RWPE2 (cell line): ENCODE data around the gene ADCY2.

Source experiments
- ATAC-seq: fragments of 200-7000 bp; cut with Tn5 transposase; 3 replicates; pipeline ENCODE4 v1.9.1; 2021; ENCODE audit warnings: low read depth
- DNase-seq: peaks from one replicate; pipeline ENCODE4 v3.0.0-alpha.2; 2020; ENCODE audit warnings: low spot score
- H3K27ac ChIP-seq: fragments of 450-650 bp; 2 replicates; pipeline ENCODE4 v1.5.1; 2017; ENCODE audit warnings: mild to moderate bottlenecking; ENCODE audit not compliant: poor library complexity, severe bottlenecking
- H3K27me3 ChIP-seq: fragments of 250-450 bp; sonication (Bioruptor Pico); 2 replicates; pipeline ENCODE4 v1.5.1; 2021; ENCODE audit warnings: mild to moderate bottlenecking, moderate library complexity; ENCODE audit not compliant: insufficient read depth, poor library complexity, severe bottlenecking
- H3K36me3 ChIP-seq: fragments of 250-450 bp; sonication (Bioruptor Pico); 2 replicates; pipeline ENCODE4 v1.5.1; 2020; ENCODE audit warnings: low read depth, mild to moderate bottlenecking, moderate library complexity
- H3K4me1 ChIP-seq: fragments of 250-450 bp; sonication (Bioruptor Pico); 2 replicates; pipeline ENCODE4 v1.5.1; 2021; ENCODE audit warnings: mild to moderate bottlenecking, moderate library complexity; ENCODE audit not compliant: insufficient read depth, poor library complexity, severe bottlenecking
- H3K4me3 ChIP-seq: fragments of 250-450 bp; sonication (Bioruptor Pico); 2 replicates; pipeline ENCODE4 v1.5.1; 2021; ENCODE audit warnings: mild to moderate bottlenecking, moderate library complexity; ENCODE audit not compliant: severe bottlenecking
- H3K9me3 ChIP-seq: fragments of 250-450 bp; sonication (Bioruptor Pico); 2 replicates; pipeline ENCODE4 v1.5.1; 2021; ENCODE audit warnings: mild to moderate bottlenecking, moderate library complexity; ENCODE audit not compliant: severe bottlenecking
- TF ChIP-seq, protein P1 (sequence below): fragments of 450-650 bp; IDR thresholded peaks from one replicate; pipeline ENCODE4 v1.5.1; 2017; ENCODE audit warnings: mild to moderate bottlenecking, moderate library complexity; ENCODE audit not compliant: poor library complexity, severe bottlenecking

Gene ADCY2

DNA sequence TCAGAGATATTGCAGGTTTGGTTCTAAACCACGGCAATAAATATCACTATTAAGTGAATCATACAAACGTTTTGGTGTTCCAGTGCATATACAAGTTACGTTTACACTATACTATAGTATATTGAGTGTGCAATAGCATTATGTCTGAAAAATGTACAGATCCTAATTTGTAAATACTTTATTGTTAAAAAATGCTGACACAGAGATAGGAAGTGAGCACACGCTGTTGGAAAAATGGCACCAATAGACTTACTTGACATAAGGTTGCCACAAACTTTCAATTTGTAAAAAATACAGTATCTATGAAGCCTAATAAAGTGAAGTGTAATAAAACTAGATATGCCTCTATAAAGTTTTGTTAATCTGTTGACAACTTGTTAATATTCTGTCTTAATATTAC is 439.0 kb downstream of the ADCY2 start:
- no peak overlapping the region for H3K4me3 ChIP-seq
- no peaks in the 10 kb centered on the region for H3K9me3 ChIP-seq
- H3K27me3 ChIP-seq, result peaks cover 8% of the 10 kb centered on the region
- DNase-seq, result no peak
- no peak for ATAC-seq
- H3K27ac ChIP-seq, result no peak overlapping the region
- no peaks in the 10 kb centered on the region for H3K36me3 ChIP-seq
- TF ChIP-seq, protein P1, sequence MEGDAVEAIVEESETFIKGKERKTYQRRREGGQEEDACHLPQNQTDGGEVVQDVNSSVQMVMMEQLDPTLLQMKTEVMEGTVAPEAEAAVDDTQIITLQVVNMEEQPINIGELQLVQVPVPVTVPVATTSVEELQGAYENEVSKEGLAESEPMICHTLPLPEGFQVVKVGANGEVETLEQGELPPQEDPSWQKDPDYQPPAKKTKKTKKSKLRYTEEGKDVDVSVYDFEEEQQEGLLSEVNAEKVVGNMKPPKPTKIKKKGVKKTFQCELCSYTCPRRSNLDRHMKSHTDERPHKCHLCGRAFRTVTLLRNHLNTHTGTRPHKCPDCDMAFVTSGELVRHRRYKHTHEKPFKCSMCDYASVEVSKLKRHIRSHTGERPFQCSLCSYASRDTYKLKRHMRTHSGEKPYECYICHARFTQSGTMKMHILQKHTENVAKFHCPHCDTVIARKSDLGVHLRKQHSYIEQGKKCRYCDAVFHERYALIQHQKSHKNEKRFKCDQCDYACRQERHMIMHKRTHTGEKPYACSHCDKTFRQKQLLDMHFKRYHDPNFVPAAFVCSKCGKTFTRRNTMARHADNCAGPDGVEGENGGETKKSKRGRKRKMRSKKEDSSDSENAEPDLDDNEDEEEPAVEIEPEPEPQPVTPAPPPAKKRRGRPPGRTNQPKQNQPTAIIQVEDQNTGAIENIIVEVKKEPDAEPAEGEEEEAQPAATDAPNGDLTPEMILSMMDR, result no peak
- no peaks in the 10 kb centered on the region for H3K4me1 ChIP-seq

DNA sequence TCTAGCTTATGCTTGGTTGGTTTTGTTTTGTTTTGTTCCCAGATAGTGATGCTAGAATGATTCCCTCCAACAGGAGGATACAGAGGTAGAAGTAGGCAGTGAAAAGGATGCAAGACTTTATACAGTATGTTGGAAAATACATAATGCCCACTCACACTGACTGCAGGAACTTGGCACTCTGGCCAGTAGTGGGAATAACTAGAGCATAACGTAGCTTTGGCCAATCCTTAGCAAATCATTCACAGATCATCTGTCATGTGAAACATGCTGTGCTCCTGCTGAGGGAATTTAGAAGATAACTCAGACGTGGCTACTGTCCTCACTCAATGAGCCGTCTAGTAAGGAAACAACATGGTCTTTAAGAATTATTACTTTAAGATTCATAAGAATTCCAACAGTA is 441.5 kb downstream of the ADCY2 start:
- Histone ChIP-seq H3K36me3 (no peaks in the 10 kb centered on the region), H3K4me1 (no peaks in the 10 kb centered on the region), H3K27ac (no peak overlapping the region), H3K9me3 (no peaks in the 10 kb centered on the region), H3K4me3 (no peak overlapping the region), H3K27me3 (no peaks in the 10 kb centered on the region)
- DNase-seq, result no peak
- ATAC-seq, result no peak
- TF ChIP-seq, protein P1, result no peak

DNA sequence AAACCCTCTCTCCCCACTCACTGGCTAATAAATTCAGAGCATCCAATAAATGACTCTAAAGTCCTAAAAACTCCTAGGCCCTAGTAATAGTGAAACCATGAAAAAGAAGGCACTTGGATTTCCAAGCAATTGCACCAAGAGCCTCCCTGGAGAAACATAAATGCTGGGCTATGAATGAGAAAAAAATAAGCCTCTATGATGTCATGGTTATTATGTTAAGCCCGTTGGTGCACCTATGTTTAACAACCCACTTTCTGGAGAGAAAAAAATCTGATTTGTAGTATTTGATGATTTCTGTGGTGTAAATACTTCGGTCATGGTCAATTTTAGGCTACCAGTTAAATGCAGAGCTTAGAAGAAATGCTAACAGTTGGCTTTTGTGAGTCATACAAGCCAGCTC is 446.6 kb downstream of the ADCY2 start:
- ATAC-seq (no peak), DNase-seq (no peak)
- Histone ChIP-seq H3K36me3 (no peaks in the 10 kb centered on the region), H3K27ac (no peak overlapping the region), H3K9me3 (no peaks in the 10 kb centered on the region), H3K4me1 (no peaks in the 10 kb centered on the region), H3K27me3 (no peaks in the 10 kb centered on the region), H3K4me3 (no peak overlapping the region)
- TF ChIP-seq, protein P1, result no peak

DNA sequence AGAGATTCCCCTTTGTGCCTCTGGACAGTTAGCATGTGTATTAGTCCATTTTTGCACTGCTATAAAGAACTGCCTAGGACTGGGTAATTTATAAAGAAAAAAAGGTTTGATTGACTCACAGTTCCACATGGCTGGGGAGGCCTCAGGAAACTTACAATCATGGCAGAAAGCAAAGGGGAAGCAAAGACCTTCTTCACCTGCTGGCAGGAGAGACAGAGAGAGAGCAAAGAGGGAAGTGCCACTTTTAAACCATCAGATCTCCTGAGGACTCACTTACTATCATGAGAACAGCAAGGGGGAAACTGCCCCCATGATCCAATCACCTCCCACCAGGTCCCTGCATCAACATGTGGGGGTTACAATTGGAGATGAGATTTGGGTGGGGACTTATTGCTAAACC is 449.0 kb downstream of the ADCY2 start:
- TF ChIP-seq, protein P1, result no peak
- Histone ChIP-seq H3K36me3 (no peaks in the 10 kb centered on the region), H3K9me3 (no peaks in the 10 kb centered on the region), H3K4me1 (no peaks in the 10 kb centered on the region), H3K27ac (no peak overlapping the region), H3K4me3 (no peak overlapping the region), H3K27me3 (peaks cover 18% of the 10 kb centered on the region)
- DNase-seq (no peak), ATAC-seq (no peak)

DNA sequence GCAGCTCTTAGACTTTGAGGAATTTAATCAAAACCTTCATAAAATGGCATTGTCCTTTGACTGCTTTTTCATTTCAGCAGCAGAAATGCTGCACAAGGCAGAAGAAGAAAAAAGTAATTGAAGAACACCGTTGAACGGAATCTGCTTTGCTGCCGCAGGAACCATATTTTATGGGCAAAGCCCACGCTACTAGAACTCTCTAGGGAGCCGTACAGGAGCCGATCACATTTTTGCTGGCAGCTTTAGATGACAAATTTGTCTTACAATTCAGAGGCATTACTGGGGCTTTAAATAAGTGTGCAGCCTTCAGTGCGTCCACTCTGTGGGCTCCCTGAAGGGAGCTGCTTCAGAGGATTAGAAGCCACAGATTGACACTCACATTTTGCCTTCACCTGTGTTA is 449.6 kb downstream of the ADCY2 start:
- TF ChIP-seq, protein P1, result no peak
- no peaks in the 10 kb centered on the region for H3K36me3 ChIP-seq
- H3K27ac ChIP-seq, result no peak overlapping the region
- ATAC-seq, result no peak
- no peak for DNase-seq
- no peaks in the 10 kb centered on the region for H3K4me1 ChIP-seq
- H3K27me3 ChIP-seq, result peaks cover 20% of the 10 kb centered on the region
- no peak overlapping the region for H3K4me3 ChIP-seq
- H3K9me3 ChIP-seq, result no peaks in the 10 kb centered on the region
